GM19455 (cell line): ENCODE measurements around the gene MLN.
"Not testable (repeated sequence)": the region's sequence is repeated elsewhere in the genome, so short reads cannot be mapped to it uniquely, and the experiment has no call there.

Source experiments
- ATAC-seq: cut with Tn5 transposase; IDR thresholded peaks from one replicate; pipeline ENCODE4 v1.9.1; 2021; ENCODE audit not compliant: unreplicated experiment

MLN gene

DNA sequence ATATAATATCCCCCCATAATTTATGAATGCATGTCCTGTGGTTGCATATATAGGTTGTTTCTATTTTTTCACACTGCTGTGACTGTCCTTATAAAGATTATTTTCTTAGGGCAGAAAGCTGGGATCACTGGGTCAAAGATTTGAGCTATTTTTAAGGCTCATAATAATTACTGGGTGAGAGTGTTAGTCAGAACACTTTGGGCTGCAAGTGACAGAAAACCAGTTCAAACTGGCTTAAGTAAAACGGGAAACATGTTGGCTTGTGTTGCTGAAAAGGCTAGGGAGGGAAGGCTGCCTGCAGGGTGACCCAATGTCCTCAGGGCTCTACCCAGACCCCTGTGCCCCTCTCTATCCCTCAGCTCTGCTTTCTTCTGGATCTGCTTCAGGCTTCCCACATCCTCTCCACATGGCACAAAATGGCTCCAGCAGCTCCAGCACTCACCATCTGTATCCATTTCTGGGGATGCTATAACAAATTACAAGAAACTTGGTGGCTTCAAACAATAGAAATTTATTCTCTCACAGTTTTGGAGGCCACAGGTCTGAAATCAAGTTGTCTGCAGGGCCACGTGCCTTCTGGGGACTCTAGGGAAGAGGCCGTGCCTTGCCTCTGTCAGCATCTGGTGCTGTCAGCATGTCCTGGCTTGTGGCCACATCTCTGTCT is 33.1 kb upstream of the MLN start:
- no peak for ATAC-seq

GRCh38 chr6:33834401-33835392 is 30.9 kb upstream of the MLN start:
- no peak for ATAC-seq

- ATAC-seq, result no peak
Measured at GRCh38 chr6:33833599-33833998, 29.8 kb upstream of the MLN start.

- ATAC-seq, result not testable (repeated sequence)
Measured at GRCh38 chr6:33832831-33833230, 29.0 kb upstream of the MLN start.

GRCh38 chr6:33831725-33832124 is 27.9 kb upstream of the MLN start:
- not testable (repeated sequence) for ATAC-seq

- no peak for ATAC-seq
Measured at GRCh38 chr6:33830635-33831240, 26.9 kb upstream of the MLN start.

- no peak for ATAC-seq
Measured at GRCh38 chr6:33828764-33829731, 25.2 kb upstream of the MLN start.

- ATAC-seq, result no peak
Measured at GRCh38 chr6:33828452-33828763, 24.6 kb upstream of the MLN start.

GRCh38 chr6:33827546-33828451 is 24.0 kb upstream of the MLN start:
- no peak for ATAC-seq

DNA sequence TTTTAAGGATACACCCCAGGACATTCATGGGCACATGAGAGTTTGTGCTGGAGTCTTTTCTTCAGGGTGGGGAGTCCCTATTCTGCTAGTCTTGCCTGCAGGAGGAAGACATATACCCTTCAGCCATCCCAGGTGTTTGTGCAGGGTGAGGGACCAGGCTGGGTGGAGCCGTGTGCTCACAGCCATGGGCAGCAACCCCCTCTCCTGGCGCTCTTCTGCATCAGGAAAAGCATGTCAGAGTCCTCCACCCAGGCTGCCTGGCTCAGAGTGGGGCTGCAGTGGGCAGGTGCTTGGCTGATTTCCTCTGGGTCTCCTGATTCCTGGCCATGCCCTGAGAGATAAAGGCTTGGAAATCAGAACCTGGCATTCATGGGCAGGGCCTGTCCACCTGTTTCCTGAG is 22.7 kb upstream of the MLN start:
- ATAC-seq, result no peak

GRCh38 chr6:33824461-33825154 is 20.8 kb upstream of the MLN start:
- no peak for ATAC-seq

DNA sequence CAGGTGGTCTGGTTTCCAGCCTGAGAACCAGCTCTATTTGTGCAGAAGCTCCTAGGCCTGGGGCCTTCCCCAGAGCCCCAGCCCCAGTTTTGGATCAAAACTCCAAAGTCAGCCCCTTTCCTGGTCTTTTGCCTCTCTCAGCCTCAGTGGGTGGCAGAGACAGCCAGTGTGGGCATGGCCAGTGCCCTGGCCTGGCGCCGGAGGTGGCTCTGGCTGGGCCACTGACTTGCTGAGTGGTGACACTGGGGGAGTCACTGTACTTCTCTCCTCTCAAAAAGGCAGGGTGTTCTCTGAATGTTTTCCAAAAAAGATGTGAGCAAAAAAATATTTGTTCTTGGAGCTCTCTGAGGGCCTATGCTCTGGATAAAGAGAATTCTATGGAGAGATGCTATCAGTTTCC is 20.0 kb upstream of the MLN start:
- no peak for ATAC-seq

GRCh38 chr6:33822575-33823395 is 19.0 kb upstream of the MLN start:
- no peak for ATAC-seq

DNA sequence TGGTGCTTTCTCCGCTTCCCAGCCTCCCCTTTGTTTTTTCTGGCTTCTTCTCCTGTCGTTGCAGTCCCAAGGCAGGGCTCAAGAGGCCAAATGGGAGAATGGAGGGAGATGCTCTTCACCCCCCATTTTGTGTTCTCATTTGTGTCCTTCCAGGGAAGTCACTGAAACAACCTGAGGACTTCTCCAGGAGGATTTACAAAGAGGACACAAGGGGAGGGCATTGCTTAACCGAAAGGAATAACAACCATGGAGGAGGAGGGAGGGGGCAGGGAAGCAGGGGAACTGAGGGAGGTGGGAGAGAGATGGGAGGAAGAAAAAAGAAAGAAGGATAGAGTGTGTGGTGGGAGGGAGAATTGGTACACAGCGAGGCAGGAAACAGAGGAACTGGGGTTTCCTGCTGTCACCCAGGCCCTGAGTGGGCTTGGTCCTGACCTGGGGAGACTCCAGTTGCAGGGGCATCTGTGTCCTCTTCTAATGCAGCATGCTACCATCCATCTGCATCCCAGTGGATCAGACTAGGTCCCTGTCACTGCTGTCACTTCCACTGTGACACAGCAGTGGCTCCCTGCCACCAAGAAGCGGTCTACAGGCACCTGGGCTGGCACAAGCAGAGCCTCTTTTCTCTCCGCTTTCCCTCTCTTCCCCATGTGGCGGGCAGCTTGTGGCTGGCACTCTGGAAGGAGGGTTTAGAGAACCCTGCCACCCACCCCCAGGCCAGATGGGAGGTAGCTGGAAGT is 17.1 kb upstream of the MLN start:
- no peak for ATAC-seq

- no peak for ATAC-seq
Measured at GRCh38 chr6:33820243-33820642, 16.4 kb upstream of the MLN start.

DNA sequence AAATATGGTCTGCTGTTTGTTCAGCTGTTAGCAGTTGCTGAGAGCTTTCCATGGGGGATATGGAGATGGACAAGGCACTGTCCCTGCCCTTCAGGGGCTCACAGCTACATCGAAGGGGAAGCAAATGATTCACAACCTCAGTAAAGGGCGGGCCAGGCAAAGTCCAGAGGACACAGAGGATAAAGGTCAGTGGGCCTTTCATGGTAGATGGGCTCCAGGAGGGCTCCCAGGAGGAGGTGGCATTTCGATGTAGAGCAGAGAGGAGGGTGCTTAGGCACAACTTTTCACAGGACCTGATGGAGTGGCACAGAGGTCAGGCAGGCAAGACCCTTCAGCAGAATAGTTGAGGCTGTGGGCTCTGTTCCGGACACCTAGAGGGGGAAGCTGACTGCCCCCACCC is 15.2 kb upstream of the MLN start:
- ATAC-seq, result no peak

GRCh38 chr6:33818293-33818692 is 14.5 kb upstream of the MLN start:
- ATAC-seq, result no peak

GRCh38 chr6:33817489-33817888 is 13.7 kb upstream of the MLN start:
- ATAC-seq, result no peak
